ENCODE results near the gene ZIC1. TPM values are rescaled to one million over a fixed set of nuclear protein-coding genes. Genes with fewer than 3 reads are reported as not detected.

ZIC1 gene
- total and polyA plus RNA-seq, 2 donors (not counting 1 experiment from before 2014, with no cell fraction given), result not detected

DNA sequence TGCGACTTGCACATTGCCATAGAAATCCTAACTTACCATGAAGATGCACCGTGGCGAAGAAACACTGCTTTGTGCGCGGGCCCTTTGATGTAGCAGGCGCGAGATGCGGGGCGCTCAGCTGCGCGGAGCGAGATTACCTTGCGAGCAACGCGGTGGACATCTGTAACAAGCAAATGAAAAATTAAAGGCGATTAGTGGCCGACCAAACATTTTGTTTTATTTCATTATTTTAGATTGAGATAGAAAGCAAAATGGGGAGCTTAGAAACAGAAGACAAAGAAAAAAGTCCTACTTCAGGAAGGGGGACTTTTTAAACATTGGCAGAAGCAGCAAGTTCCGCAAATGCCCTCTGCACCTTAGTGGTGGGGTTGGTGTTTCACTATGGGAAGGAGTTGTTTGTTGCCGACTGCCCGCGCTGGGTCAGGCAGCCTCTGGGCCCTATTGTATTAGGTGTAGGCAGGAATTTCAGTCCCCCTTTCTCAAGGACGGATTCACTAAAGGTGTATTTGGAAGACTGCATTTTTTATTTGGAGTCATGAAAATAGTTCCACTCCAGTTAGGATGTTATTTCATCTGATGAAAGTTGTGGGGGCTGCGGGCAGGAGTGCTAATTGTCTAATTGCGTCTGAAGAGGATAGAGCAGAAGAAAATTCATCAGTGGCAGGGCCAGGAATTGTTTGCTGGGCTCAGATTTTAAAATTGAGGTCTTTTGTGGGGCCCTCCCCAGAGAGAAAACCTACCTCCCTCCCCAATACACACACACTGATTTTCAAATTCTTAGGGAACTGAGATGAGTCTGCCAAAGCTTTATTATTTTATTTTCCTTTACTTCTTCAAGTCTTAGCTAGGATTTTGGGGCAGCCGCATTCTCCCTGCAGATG lies 20.2 kb upstream of the ZIC1 start:
- CTCF ChIA-PET, result no interaction called here
- H3K4me1 ChIP-seq (ENCODE audit: control insufficient read depth in 2 of 2, insufficient read depth in 2 of 2, low read length in 2 of 2), result no peaks in the 10 kb centered on the region
- H3K4me3 ChIP-seq (ENCODE audit: control extremely low read depth in 1 of 5, extremely low read depth in 1 of 5, insufficient read depth in 1 of 5, low read depth in 2 of 5, low read length in 4 of 5), result no peak overlapping the region

More for the DNA sequence above, 20.2 kb upstream of the ZIC1 start:
- Mint-ChIP-seq H3K9me3 (ENCODE audit: insufficient read depth) (no peaks in the 10 kb centered on the region), H3K4me1 (no peaks in the 10 kb centered on the region), H3K27me3 (peaks cover 77% of the 10 kb centered on the region), H3K27ac (no peak overlapping the region), H3K4me3 (no peak overlapping the region)
- TF ChIP-seq CTCF (IDR thresholded peaks at IDR 0.05) (no peak), EZH2 (IDR thresholded peaks at IDR 0.05; ENCODE audit: borderline replicate concordance, insufficient read depth, low read depth, low read length, poor library complexity, severe bottlenecking) (no peak)
- POLR2A ChIA-PET, result no interaction called here
- Histone ChIP-seq H3K36me3 (replicated peaks in 1 of 2; ENCODE audit: control extremely low read depth in 1 of 2, control insufficient read depth in 1 of 2, extremely low read depth in 1 of 2, insufficient read depth in 2 of 2, low read length in 1 of 2) (no peaks in the 10 kb centered on the region), H3K9ac (ENCODE audit: low read length) (no peak overlapping the region), H3K4me2 (replicated peaks; ENCODE audit: low read depth, low read length, poor library complexity, severe bottlenecking) (no peak overlapping the region), H4K20me1 (ENCODE audit: control insufficient read depth, insufficient read depth, low read length, poor library complexity, severe bottlenecking) (no peaks in the 10 kb centered on the region), H2AFZ (ENCODE audit: insufficient read depth, low read depth, low read length, poor library complexity, severe bottlenecking) (no peak overlapping the region), H3K9me3 (ENCODE audit: control extremely low read depth in 1 of 3, control insufficient read depth in 2 of 3, insufficient read depth in 1 of 3, low read length in 2 of 3) (peaks cover 0 to 59% (median 3%) of the 10 kb centered on the region in 3 donors), H3K79me2 (ENCODE audit: control insufficient read depth, insufficient read depth, low read length) (no peaks in the 10 kb centered on the region), H3K27ac (ENCODE audit: low read length in 2 of 2) (no peak overlapping the region), H3K27me3 (replicated peaks in 1 of 4; ENCODE audit: control extremely low read depth in 1 of 4, control insufficient read depth in 3 of 4, insufficient read depth in 4 of 4, low read length in 3 of 4) (peaks cover 0 to 71% (median 40%) of the 10 kb centered on the region in 4 experiments)
- intact Hi-C loops (cut with micrococcal nuclease), result no loop called here
- DNase-seq (no peak), ATAC-seq (ENCODE audit: low read depth) (no peak)
- 20% methylated on average over 22 of the region's 25 CpGs for WGBS (ENCODE audit: insufficient coverage)

All from B cell (primary cell).